OCI-LY1 (cell line): ENCODE results near the gene FAM78A.

Experiments
- H2AFZ ChIP-seq: fragments of 200-600 bp; sonication (generic), shearing (Covaris generic); 2 replicates; pipeline ENCODE4 v1.6.0; 2014; ENCODE audit warnings: antibody characterized with exemption, mild to moderate bottlenecking, low read length
- H3F3A ChIP-seq: fragments of 200-600 bp; sonication (generic), shearing (Covaris generic); 2 replicates; pipeline ENCODE4 v1.6.0; 2014; ENCODE audit warnings: mild to moderate bottlenecking, antibody characterized with exemption, low read length, moderate library complexity; ENCODE audit not compliant: insufficient read depth
- H3K27ac ChIP-seq: fragments of 200-600 bp; sonication (generic); 2 replicates; pipeline ENCODE4 v1.5.1; 2014; ENCODE audit warnings: low read length, mixed run types, mild to moderate bottlenecking, low read depth; ENCODE audit not compliant: poor library complexity, severe bottlenecking
- H3K27me3 ChIP-seq: fragments of 200-600 bp; sonication (generic); 2 replicates; pipeline ENCODE4 v1.6.0; 2014; ENCODE audit warnings: antibody characterized with exemption, mild to moderate bottlenecking, low read length, moderate library complexity; ENCODE audit not compliant: insufficient read depth
- H3K36me3 ChIP-seq: fragments of 200-600 bp; sonication (generic); 2 replicates; pipeline ENCODE4 v1.6.1; 2014; ENCODE audit warnings: mild to moderate bottlenecking, antibody characterized with exemption, low read length, moderate library complexity, mixed read lengths; ENCODE audit not compliant: insufficient read depth
- H3K4me1 ChIP-seq: fragments of 200-600 bp; sonication (generic); 2 replicates; pipeline ENCODE4 v1.5.1; 2014; ENCODE audit warnings: mild to moderate bottlenecking, low read length, moderate library complexity; ENCODE audit not compliant: insufficient read depth, severe bottlenecking
- H3K4me2 ChIP-seq: fragments of 200-600 bp; sonication (generic), shearing (Covaris generic); 2 replicates; pipeline ENCODE4 v1.6.1; 2014; ENCODE audit warnings: low read length
- H3K4me3 ChIP-seq: fragments of 200-600 bp; sonication (generic); 2 replicates; pipeline ENCODE4 v1.5.1; 2014; ENCODE audit warnings: low read length, low read depth, mild to moderate bottlenecking, mixed read lengths; ENCODE audit not compliant: poor library complexity, severe bottlenecking
- H3K79me2 ChIP-seq: fragments of 200-600 bp; shearing (Covaris generic); 2 replicates; pipeline ENCODE4 v1.6.1; 2016; ENCODE audit warnings: mixed run types, low read length, mixed read lengths; ENCODE audit not compliant: insufficient read depth
- H3K9ac ChIP-seq: fragments of 200-600 bp; sonication (generic), shearing (Covaris generic); 2 replicates; pipeline ENCODE4 v1.6.1; 2014; ENCODE audit warnings: mild to moderate bottlenecking, low read length, mixed read lengths
- H3K9me2 ChIP-seq: fragments of 200-600 bp; sonication (generic), shearing (Covaris generic); 2 replicates; pipeline ENCODE4 v1.6.1; 2014; ENCODE audit warnings: low read depth, mild to moderate bottlenecking, low read length, mixed read lengths
- H3K9me3 ChIP-seq: fragments of 200-600 bp; shearing (Covaris generic); 2 replicates; pipeline ENCODE4 v1.6.1; 2014; ENCODE audit warnings: low read length, mixed read lengths
- H4K20me1 ChIP-seq: fragments of 200-600 bp; sonication (generic), shearing (Covaris generic); 2 replicates; pipeline ENCODE4 v1.6.0; 2016; ENCODE audit warnings: mild to moderate bottlenecking, low read length; ENCODE audit not compliant: insufficient read depth
- EZH2 ChIP-seq: fragments of 200-600 bp; sonication (generic), shearing (Covaris generic); IDR thresholded peaks from 2 replicates; pipeline ENCODE4 v1.8.0; 2017; ENCODE audit warnings: borderline replicate concordance, mixed run types, mild to moderate bottlenecking, antibody characterized with exemption, low read length, moderate library complexity, mixed read lengths
- TF ChIP-seq, protein P1 (sequence below): fragments of 200-600 bp; sonication (generic), shearing (Covaris generic); IDR thresholded peaks from 2 replicates; pipeline ENCODE4 v1.5.1; 2017; ENCODE audit warnings: mild to moderate bottlenecking, antibody characterized with exemption, low read length, moderate library complexity, mixed read lengths

FAM78A gene

GRCh38 chr9:131312822-131313770, 36.8 kb upstream of the FAM78A start:
- Histone ChIP-seq H4K20me1 (no peaks in the 10 kb centered on the region), H3K27me3 (peaks cover 12% of the 10 kb centered on the region), H3K79me2 (no peaks in the 10 kb centered on the region), H3K9ac (no peak overlapping the region), H3K27ac (no peak overlapping the region), H3K4me2 (no peak overlapping the region), H3F3A (no peaks in the 10 kb centered on the region), H3K9me3 (no peaks in the 10 kb centered on the region), H3K4me3 (no peak overlapping the region), H3K9me2 (no peaks in the 10 kb centered on the region), H3K4me1 (no peaks in the 10 kb centered on the region), H2AFZ (no peak overlapping the region), H3K36me3 (no peaks in the 10 kb centered on the region)
- TF ChIP-seq, protein P1, sequence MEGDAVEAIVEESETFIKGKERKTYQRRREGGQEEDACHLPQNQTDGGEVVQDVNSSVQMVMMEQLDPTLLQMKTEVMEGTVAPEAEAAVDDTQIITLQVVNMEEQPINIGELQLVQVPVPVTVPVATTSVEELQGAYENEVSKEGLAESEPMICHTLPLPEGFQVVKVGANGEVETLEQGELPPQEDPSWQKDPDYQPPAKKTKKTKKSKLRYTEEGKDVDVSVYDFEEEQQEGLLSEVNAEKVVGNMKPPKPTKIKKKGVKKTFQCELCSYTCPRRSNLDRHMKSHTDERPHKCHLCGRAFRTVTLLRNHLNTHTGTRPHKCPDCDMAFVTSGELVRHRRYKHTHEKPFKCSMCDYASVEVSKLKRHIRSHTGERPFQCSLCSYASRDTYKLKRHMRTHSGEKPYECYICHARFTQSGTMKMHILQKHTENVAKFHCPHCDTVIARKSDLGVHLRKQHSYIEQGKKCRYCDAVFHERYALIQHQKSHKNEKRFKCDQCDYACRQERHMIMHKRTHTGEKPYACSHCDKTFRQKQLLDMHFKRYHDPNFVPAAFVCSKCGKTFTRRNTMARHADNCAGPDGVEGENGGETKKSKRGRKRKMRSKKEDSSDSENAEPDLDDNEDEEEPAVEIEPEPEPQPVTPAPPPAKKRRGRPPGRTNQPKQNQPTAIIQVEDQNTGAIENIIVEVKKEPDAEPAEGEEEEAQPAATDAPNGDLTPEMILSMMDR = no peak
- TF ChIP-seq EZH2 = no peak

- Histone ChIP-seq H3F3A (no peaks in the 10 kb centered on the region), H4K20me1 (no peaks in the 10 kb centered on the region), H3K9me2 (no peaks in the 10 kb centered on the region), H2AFZ (no peak overlapping the region), H3K36me3 (no peaks in the 10 kb centered on the region), H3K27me3 (peaks cover 13% of the 10 kb centered on the region), H3K9me3 (no peaks in the 10 kb centered on the region), H3K4me3 (no peak overlapping the region), H3K79me2 (no peaks in the 10 kb centered on the region), H3K4me2 (no peak overlapping the region), H3K4me1 (no peaks in the 10 kb centered on the region), H3K27ac (no peak overlapping the region), H3K9ac (no peak overlapping the region)
- TF ChIP-seq, protein P1 = no peak
- no peak for TF ChIP-seq EZH2
Measured at GRCh38 chr9:131312246-131312645, 35.9 kb upstream of the FAM78A start.

- Histone ChIP-seq H3K4me2 (no peak overlapping the region), H3K27me3 (peaks cover 13% of the 10 kb centered on the region)
Measured at GRCh38 chr9:131310833-131311554, 34.7 kb upstream of the FAM78A start.

More at GRCh38 chr9:131310833-131311554, 34.7 kb upstream of the FAM78A start:
- TF ChIP-seq, protein P1 = no peak
- Histone ChIP-seq H3K9ac (no peak overlapping the region), H3K4me1 (no peaks in the 10 kb centered on the region), H3K4me3 (no peak overlapping the region), H3K27ac (no peak overlapping the region), H3K9me3 (no peaks in the 10 kb centered on the region), H3F3A (no peaks in the 10 kb centered on the region), H4K20me1 (no peaks in the 10 kb centered on the region), H2AFZ (no peak overlapping the region), H3K79me2 (no peaks in the 10 kb centered on the region), H3K9me2 (no peaks in the 10 kb centered on the region), H3K36me3 (no peaks in the 10 kb centered on the region)
